NCI-H526 (cell line): ENCODE data around the gene VKORC1L1.
"Not testable (repeated sequence)": the region's sequence is repeated elsewhere in the genome, so short reads cannot be mapped to it uniquely, and the experiment has no call there.

ENCODE experiments used
- DNase-seq, 2 experiments: peaks; one replicate each; lab custom pipeline; 2025; lab: John Stamatoyannopoulos, UW

The VKORC1L1 gene

DNA sequence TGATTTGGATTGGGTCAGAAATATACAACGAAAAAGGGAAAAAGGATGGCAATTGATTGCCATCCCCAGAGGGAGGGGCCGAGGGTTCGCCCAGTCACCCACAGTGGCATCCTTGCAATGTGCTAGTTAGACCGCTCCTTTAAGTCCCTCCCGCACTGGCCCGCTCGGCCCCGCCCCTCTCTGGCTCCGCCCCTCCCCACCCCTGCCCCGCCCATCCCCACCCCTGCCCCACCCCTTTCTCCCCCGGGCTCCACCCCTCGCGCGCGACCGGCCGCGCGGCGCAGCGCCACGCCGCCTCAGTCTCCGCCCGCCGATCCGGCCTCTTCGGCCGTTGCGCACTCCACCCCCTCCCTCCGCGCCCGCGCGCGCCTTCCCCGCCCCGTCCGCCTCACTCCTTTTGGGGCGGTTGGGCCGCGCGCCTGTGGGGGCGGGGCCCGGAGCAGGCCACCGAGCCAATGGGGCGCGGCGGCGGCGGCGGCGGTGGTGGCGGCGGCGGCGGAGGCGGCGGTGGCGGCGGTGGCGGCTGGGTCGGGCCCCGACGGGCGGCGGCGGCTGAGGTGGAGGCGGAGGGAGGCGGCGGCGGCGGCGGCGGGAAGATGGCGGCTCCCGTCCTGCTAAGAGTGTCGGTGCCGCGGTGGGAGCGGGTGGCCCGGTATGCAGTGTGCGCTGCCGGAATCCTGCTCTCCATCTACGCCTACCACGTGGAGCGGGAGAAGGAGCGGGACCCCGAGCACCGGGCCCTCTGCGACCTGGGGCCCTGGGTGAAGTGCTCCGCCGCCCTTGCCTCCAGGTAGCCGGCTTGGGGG lies at the start of gene VKORC1L1:
Gene VKORC1L1, plus strand, starts transcription at position 299 of the 806 bp plus-strand sequence. Its CDS starts 298 bp downstream, at position 597.
- peak; percentile 61 to 95 for DNase-seq

DNA sequence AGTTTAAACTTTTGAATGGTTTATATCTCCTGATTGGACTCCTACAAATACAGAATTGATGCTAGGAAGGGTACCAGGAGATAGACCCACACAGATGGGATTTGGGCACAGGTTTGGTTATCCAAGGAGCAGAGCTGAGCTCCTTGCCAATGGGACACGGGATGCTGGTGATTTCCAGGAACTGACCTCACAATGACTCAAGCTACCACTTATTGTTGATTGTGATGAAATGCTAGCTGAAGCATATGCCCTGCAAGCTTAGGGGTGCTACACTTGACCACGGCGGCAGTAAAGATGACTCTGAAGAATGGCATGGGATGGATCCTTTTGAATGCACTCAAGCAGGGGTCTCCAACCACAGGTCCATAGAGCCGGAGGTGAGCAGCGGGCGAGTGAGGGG lies 45.5 kb upstream of the VKORC1L1 start:
- DNase-seq: no peak

DNA sequence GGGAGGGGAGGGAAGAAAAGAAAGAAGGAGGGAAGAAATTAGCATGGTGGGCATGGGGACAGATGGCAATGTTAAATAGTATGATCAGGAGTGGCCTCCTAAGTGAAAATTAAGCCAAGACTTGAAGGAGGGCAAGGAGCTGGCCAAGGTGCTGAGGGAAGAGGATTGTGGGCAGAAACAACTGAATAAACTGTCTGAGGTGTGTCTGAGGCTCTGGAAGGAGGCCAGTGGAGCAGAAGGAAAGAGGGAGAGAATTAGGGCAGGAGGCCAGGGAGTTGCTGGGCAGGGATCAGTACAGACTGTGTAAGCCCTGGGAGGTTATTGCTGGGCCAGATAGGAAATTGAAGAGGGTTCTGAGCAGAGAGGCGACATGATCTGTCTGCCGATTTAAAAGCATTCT lies 40.6 kb upstream of the VKORC1L1 start:
- no peak for DNase-seq

DNA sequence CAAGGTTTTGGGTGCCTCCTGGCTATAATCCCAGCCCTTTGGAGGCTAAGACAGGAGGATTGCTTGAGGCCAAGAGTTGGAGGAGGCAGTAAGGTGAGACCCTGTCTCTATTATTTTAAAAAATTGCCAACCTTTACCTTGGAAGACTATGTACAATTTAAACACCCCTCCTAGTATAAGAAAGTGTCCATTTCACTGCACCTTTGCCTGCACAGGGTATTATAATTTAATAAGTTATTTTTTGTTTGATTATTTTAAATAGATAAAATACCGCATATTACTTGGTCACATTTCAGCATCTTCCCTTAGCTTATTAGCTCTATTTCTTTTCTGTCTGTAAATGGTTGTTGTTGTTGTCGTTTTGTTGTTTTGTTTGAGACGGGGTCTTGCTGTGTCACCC lies 36.2 kb upstream of the VKORC1L1 start:
- not testable (repeated sequence) for DNase-seq

DNA sequence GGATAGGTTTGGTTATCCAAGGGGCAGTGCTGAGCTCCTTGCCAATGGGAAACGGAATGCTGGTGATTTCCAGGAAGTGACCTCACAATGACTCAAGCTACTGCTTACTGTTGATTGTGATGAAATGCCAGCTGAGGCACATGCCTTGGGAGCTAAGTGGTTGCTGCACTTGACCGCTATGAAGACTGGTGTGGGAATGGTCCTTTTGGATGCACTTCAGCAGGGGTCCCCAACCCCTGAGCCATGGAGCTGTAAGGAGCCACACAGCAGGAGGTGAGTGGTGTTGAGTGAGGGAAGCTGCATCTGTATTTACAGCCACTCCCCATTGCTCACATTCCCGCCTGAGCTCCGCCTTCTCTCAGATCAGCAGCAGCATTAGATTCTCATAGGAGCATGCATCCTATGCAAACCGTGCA lies 35.3 kb upstream of the VKORC1L1 start:
- DNase-seq: not testable (repeated sequence)

DNA sequence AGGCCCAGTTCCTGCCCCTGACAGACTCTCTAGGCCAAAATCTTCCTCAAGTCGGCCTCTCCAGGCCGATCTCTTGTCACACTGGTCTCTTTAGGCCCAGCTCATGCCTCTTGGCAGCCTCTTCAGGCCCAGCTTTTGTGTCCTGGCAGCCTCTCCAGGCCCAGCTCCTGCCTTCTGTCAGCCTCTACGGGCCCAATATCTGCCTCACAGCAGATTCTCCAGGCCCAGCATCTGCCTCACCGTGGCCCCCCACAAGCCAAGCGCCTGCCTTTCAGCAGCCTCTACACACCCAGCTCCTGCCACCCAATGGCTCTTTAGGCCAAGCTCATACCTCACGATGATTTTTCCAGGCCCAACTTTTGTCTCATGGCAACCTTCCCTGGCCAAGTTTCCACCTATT lies 33.0 kb upstream of the VKORC1L1 start:
- DNase-seq: no peak

DNA sequence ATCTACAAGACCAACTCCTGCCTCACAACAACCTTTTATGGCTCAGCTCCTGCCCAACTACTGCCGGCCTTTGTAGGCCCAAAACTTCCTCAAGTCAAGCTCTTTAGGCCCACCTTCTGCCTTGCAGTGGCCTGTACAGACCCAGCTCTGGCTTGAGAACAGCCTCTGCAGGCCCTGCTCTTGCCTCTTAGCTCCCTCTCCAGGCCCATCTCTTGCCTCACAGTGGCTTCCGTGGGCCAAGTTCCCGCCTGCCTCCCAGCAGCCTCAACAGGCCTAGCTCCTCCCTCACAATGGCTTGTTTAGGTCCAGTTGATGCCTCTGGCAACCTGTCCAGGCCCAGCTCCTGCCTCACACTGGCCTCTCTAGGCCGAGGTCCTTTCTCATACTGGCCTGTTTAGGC lies 32.4 kb upstream of the VKORC1L1 start:
- DNase-seq: no peak

DNA sequence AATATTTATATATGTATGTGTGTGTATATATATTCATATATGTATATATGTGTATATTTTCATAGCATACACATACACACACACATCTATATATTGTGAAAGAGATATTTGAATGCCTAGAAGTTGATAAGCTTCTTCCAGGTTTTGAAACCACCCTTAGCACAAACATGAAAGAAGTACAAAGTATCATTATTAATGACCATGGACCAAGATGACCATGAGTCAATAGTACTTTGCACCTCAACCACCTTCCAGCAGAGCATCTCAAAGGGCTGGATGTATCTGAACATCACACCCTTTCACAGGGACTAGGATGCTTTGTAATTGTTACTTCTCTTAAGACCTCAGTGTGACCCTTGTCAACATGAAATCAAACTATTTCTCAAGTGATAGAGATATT lies 29.3 kb upstream of the VKORC1L1 start:
- not testable (repeated sequence) for DNase-seq

DNA sequence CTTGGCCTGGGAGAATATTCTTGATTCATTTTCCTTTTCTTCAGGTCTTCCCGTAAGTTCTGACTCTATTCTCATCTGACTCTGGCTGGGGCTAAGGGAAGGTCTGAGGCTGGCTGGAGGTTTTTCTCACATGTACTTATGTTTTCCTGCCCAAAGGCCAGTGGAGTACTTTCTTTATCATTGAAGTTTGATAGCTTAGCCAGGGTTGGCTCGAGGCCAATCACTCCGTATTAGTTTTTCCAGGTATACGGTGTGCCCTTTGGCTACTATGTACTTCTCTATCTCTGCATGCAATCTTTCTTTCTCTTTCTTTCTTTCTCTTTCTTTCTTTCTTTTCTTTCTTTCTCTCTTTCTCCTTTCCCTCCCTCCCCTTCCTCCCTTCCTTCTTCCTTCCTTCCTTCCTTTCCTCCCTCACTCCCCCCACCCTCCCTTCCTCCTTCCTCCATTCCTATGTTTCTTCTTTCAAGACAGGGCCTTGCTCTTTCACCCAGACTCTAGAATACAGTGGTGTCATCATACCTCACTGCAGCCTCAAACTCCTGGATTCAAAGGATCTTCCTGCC lies 26.8 kb upstream of the VKORC1L1 start:
- DNase-seq: no peak

DNA sequence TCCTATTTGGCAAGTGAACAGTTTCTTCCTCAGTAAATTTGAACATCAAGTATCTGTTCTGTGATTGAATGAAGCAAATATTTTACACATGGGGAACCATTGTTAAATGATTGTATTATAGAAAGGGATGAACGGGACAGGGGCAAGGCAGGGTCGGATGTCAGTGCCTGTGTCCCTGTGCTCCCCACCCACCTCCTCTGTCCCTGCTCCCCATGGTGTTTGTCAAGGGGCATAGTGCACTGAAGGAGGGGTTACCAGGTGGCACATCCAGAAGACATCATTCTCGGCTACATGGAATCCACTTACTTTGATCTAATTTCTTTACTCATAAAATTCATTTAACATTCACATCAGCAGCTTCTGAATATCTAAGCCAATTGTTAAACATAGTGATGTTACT lies 19.4 kb upstream of the VKORC1L1 start:
- not testable (repeated sequence) for DNase-seq

DNA sequence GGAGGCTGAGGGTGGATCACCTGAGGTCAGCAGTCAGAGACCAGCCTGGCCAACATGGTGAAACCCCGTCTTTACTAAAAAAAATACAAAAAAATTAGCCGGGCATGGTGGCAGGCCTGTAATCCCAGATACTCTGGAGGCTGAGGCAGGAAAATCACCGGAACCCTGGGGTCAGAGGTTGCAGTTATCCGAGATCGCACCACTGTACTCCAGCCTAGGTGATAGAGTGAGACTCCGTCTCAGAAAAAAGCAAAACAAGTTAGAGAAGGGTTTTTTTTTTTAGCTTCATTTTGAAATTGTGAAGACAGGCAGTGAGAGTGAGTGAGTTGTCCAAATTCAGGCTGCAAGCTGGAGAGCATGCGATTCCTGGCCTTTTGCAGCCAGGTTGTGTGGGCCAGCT lies 19.0 kb upstream of the VKORC1L1 start:
- not testable (repeated sequence) for DNase-seq

DNA sequence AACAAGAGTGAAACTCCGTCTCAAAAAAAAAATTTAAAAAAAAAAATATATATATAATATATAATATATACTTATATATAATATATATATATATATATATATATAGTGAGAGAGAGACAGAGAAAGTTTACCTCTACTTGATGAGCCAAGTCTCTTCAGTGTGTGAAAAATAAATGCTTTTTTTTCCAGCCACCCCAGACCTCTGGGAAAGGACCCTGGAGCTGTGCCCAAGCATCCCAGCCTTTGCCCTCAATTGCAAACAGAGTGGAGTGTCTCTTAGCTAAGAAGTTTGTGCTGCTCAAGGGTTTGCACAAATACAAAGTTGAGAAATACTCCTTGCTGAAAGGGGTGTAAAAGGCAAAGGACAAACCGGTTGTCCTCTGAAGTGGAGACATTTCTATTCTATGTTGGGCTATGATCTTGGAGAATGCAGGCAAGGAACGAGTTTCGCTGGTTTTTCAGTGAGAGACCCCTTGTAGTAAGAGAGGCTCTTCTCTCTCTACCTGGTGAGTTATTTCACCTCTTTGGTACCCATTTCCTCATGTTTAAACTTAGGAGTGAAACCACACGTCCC lies 15.5 kb upstream of the VKORC1L1 start:
- not testable (repeated sequence) for DNase-seq

DNA sequence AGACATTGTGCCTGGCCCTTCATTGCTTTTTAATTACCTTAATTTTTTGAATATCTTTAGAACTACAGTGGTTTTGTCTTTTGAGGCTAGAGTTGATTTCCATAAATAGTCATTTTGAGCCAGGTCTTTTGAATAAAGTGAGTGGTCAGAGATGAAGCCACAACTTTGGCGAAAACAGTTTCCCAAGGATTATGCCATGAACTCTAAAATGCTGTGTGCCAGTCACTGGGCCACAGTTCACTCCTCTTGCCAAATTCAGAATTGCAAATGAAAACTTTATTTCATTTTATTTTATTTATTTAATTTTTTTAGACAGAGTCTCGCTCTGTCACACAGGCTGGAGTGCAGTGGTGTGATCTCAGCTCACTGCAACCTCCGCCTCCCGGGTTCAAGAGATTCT lies 14.2 kb upstream of the VKORC1L1 start:
- not testable (repeated sequence) for DNase-seq

DNA sequence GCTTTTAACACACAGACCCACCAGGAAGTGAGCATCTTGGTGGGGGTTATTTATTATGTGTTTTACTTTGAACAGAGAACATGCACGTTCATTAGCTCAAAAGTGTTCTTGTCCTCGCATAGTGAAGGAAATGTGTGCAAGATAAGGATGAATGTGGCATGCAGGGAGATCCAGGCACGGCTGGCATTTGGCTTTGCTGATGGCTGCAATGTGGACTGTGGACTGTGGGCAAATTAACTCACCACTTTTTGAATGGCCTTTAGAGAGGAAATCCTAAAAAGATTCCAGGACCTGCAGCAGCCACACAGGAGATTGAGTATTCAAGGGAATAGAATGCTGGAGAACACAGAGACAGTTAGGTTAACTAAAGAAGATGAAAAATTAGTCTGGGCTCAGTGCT lies 6.6 kb upstream of the VKORC1L1 start:
- not testable (repeated sequence) for DNase-seq

DNA sequence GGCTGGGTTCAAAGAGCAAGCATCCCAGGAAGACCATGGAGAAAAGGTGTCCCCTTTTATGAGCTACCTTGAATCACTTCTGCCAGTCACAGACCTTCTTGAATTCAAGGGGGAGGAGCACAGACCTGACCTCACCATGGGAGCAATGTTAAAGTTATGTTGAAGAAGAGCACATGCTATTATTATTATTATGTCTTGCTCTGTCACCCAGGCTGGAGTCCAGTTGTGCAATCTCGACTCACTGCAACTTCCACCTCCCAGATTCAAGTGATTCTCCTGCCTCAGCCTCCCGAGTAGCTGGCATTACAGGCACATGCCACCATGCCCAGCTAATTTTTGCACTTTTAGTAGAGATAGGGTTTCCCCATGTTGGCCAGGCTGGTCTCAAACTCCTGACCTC lies 5.2 kb upstream of the VKORC1L1 start:
- not testable (repeated sequence) for DNase-seq

DNA sequence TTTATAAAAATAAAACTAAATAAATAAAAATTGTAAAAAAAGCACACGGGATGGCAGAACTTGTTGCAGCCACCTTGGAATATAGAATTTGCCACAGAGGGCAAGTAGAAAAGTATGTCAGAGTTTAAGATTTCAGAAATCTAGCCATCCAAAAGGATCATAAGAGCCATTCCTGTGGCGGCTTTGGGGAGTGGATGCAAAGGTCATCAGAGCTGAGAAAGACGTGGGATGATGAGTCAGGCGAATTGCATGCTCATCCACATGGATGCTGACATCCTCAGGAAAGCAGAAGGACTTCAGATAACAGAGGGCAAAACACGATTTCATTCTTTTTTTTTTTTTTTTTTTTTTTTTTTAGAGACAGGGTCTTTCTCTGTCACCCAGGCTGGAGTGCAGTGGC lies 3.6 kb upstream of the VKORC1L1 start:
- not testable (repeated sequence) for DNase-seq

DNA sequence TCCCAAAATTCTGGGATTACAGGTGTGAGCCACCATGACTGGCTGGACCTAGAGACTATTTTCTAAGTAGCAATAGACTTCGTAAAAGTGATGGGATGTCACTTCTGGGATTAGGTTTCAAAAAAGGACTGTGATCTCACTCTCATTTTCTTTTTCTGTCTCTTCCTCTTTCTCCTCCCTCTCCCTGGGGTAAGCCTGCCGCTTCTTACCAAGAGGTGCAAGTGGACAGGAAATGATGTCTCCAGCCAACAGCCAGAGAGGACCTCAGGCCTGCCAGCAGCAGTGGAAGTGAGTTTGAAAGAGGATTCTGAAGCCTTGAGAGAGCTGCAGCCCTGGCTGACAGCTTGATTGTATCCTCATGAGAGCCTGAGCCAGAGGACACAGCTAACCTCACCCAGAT lies 1.4 kb upstream of the VKORC1L1 start:
- not testable (repeated sequence) for DNase-seq

DNA sequence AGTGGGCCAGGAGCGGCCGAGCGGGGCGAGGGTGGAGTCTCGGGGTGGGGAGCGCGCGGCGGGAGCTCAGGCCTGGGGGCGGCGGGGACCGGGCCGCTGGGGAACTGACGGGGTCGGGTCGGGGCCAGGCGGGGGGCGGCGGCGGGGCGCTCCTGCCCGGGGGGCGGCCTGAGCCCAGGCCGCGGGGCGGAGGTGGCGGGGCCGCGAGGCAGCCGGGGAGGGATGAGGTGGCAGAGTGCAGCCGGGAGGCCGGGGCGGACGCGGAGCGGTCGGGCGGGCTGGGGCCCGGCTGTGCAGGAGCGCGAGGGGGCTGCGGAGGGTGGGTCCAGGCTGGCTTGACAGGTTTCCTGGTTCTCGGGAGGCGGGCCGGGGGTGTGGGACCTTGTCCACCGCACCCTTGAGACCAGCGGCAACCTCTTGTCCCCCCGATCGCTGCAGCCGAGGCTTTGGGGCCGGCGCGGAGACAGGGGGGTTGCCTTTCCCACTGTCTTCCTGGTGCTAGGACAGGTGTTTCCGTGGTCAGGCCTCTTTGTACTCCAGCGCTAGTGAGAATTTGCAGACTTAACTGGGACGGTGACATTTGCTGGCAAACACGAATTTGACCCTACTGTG lies 814 bp downstream of the VKORC1L1 start:
- DNase-seq: peak in 1 of 2 experiments; percentile 37

DNA sequence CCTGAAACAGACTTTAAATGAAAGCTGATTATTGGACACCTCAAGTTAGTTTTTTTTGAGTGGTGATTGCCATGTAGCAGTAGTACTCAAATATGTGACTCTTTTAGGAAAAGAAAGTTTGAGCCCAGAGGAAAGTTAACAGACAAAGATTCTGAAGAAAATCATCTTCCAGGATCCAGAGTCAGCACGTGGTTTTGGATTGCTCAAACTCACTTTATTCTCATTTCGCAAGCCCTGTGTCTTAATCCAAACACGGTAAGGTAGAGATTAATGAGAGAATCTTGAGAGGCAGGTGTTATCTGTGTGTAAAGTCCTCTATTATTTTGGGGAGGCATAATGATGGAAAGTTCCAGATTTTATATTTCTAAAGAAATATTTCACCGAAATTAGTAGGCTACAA lies 2.8 kb downstream of the VKORC1L1 start:
- not testable (repeated sequence) for DNase-seq

DNA sequence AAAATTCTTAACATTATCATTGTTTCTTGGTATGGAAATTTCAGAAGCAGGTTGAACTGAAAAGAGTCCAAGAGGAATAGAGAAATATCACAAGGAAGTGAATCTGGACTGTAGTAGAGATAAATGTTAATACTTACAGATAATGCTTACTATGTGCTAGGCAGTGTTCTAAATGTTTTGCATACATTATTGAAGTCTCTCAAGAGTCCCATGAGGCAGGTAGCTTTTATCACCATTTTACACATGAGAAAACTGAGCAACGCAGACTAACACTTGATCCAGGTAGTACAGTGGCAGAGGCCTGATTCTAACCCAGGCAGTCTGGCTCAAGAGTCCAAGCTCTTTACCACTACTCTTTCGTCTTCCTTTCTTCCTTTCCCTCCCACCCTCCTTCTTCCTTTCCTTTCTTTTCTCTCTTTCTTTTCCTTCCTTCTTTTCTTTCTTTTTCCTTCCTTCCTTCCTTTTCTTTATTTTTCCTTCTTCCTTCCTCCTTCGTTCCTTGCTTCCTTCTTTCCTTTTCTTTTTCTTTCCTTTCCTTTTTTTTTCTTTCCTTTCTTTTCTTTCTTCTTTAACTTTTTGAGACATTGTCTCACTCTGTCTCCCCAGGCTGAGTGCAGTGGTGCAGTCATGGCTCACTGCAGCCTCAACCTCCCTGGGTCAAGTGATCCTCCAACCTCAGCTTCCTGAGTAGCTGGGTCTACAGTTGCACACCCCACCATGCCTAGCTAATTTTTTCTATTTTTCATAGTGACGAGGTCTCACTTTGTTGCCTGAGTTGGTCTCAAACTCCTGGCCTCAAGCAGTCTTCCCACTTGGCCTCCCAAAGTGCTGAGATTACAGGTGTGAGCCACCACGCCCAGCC lies 6.6 kb downstream of the VKORC1L1 start:
- not testable (repeated sequence) for DNase-seq

DNA sequence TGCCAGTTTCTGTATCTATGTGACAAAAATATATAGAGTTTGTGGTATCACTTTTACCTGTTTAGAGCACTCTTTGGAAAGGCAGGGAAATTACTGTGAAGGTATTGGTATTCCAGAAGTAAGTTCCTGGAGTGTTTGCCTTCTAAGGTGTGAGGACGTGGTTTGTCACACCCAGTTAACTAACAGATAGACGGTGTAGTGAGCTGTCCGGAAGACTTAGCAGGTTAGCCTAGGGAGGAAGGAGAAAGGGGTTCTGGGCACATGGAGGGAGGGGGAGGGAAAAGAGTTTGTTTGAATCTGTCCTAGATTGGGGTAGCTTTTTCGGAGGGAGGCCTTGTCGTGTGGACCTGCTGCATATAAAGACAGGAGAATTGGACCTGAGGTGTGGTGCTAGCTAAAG lies 7.4 kb downstream of the VKORC1L1 start:
- DNase-seq: not testable (repeated sequence)

DNA sequence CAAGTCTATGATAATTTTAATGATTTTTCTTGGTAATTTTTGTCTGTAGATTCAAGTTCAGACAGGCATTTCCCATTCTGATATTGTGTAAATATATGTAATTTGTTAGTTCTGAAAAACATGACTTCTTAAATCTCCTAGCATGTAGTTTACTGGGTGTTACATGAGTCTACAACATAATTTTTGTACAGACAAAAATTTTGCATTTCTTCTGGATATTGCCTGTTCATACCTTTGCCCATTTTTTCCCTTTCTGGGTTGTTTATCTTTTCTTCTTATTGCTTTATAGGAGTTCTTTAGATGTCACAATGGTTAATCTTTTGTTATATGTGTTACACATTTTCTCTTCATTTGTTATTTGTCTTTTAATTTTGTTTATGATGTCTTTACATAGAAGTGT lies 12.1 kb downstream of the VKORC1L1 start:
- DNase-seq: not testable (repeated sequence)
